ENCODE measurements around the gene SP4.

GRCh38 chr7:21544303-21544656 lies 116.4 kb downstream of the SP4 start:
- no peak for TF ChIP-seq CTCF (IDR thresholded peaks at IDR 0.05; ENCODE audit: borderline replicate concordance, extremely low read depth, low read length, poor library complexity, severe bottlenecking)
- TF ChIP-seq EZH2 (IDR thresholded peaks at IDR 0.05; ENCODE audit: borderline replicate concordance, low read depth, low read length, severe bottlenecking) = no peak

All from DND-41 (cell line).